Astrocyte of the cerebellum (primary cell): ENCODE results near the gene SERPINB12.

Experiments used
- DNase-seq: peaks from one replicate; pipeline ENCODE4 v3.0.0-alpha.2; 2011; ENCODE audit warnings: low read depth
- H3K4me3 ChIP-seq: 2 replicates; pipeline ENCODE4 v1.5.1; 2011; ENCODE audit warnings: mild to moderate bottlenecking, low read depth, low read length, moderate library complexity
- CTCF ChIP-seq: IDR thresholded peaks from 2 replicates; pipeline ENCODE4 v1.5.1; 2012; ENCODE audit warnings: low read length, low read depth, moderate library complexity, mild to moderate bottlenecking; ENCODE audit errors: missing control alignments
- in situ Hi-C: cut with HindIII; loops from 2 replicates; pipeline ENCODE4 v1.10.0; 2017; ENCODE audit warnings: low sequenced_read_pairs

SERPINB12 gene

GRCh38 chr18:63523660-63524059 is 18.5 kb upstream of the SERPINB12 start:
- no peak for DNase-seq
- no peak for TF ChIP-seq CTCF
- in situ Hi-C loops: loop anchor here (25.0 kb wide), 1 partner anchor 314 kb away; no protein-coding TSS in a partner anchor
- no peak overlapping the region for H3K4me3 ChIP-seq

GRCh38 chr18:63527251-63527650 is 14.9 kb upstream of the SERPINB12 start:
- no peak overlapping the region for H3K4me3 ChIP-seq
- no peak for TF ChIP-seq CTCF
- in situ Hi-C loops: no loop called here
- DNase-seq: no peak

- H3K4me3 ChIP-seq: no peak overlapping the region
- no peak for TF ChIP-seq CTCF
- no peak for DNase-seq
- in situ Hi-C loops: no loop called here
These were observed 13.2 kb upstream of the SERPINB12 start for GRCh38 chr18:63528863-63529492.

GRCh38 chr18:63532471-63532870 is 9.7 kb upstream of the SERPINB12 start:
- no peak for DNase-seq
- in situ Hi-C loops: no loop called here
- H3K4me3 ChIP-seq: no peak overlapping the region
- TF ChIP-seq CTCF: no peak

GRCh38 chr18:63534615-63535014 is 7.6 kb upstream of the SERPINB12 start:
- H3K4me3 ChIP-seq: no peak overlapping the region
- no peak for DNase-seq
- in situ Hi-C loops: no loop called here
- no peak for TF ChIP-seq CTCF

GRCh38 chr18:63539904-63540510 is 2.2 kb upstream of the SERPINB12 start:
- TF ChIP-seq CTCF: no peak
- in situ Hi-C loops: no loop called here
- H3K4me3 ChIP-seq: no peak overlapping the region
- no peak for DNase-seq
